Mesangial cell (primary cell): ENCODE results near the gene IGF2BP1. TPM values are rescaled to one million over a fixed set of nuclear protein-coding genes. Genes with fewer than 3 reads are reported as not detected.

ENCODE experiments used
- total RNA-seq: library from RNA; depleted of rRNA; stranded (reverse); fragments of >200 nt; gene quantifications from 2 replicates; pipeline ENCODE4 v1.2.3, GENCODE V29; 2015

IGF2BP1 gene
- 13.0 and 18.1 TPM in 2 replicates for total RNA-seq

GRCh38 chr17:48997103-48997826, at the start of gene IGF2BP1:
TSS of gene IGF2BP1 (plus strand) at chr17:48997385. CDS start at chr17:48997746, 361 bp downstream.

Other genes starting within 250 kb of the IGF2BP1 start
- under 0.01 TPM in 1 of 2 replicates, not detected in the other for gene TTLL6, start 180.2 kb upstream of the IGF2BP1 start, total RNA-seq
- 14.5 and 15.6 TPM in 2 replicates for gene CALCOCO2, start 166.3 kb upstream of the IGF2BP1 start, total RNA-seq
- gene ATP5MC1, start 104.6 kb upstream of the IGF2BP1 start, total RNA-seq = 87.0 and 232 TPM in 2 replicates
- 72.9 and 75.6 TPM in 2 replicates for gene UBE2Z, start 89.0 kb upstream of the IGF2BP1 start, total RNA-seq
- 98.0 and 157 TPM in 2 replicates for gene SNF8, start 52.5 kb upstream of the IGF2BP1 start, total RNA-seq
- 0.13 TPM in 1 of 2 replicates, not detected in the other for gene GIP, start 28.8 kb upstream of the IGF2BP1 start, total RNA-seq
- gene B4GALNT2, start 135.4 kb downstream of the IGF2BP1 start, total RNA-seq = 0.13 TPM in 1 of 2 replicates, not detected in the other
- not detected in 2 replicates for gene GNGT2, start 213.2 kb downstream of the IGF2BP1 start, total RNA-seq
- gene ABI3, start 213.3 kb downstream of the IGF2BP1 start, total RNA-seq = 0.38 and 0.81 TPM in 2 replicates
- 0.51 TPM in 1 of 2 replicates, not detected in the other for gene PHOSPHO1, start 233.4 kb downstream of the IGF2BP1 start, total RNA-seq